Measurements from ENCODE around the gene PLCD3. TPM values are rescaled to one million over a fixed set of nuclear protein-coding genes. Genes with fewer than 3 reads are reported as not detected.

The PLCD3 gene
- total RNA-seq, 4 donors from 2014 or later = 35.4 to 68.4 (median 44.2) TPM

GRCh38 chr17:45104497-45104896, 27.8 kb downstream of the PLCD3 start:
- ATAC-seq (ENCODE audit: low FRiP score) (no peak), DNase-seq (ENCODE audit: low spot score) (no peak)
- TF ChIP-seq CTCF (IDR thresholded peaks at IDR 0.05) = no peak

GRCh38 chr17:45104029-45104428, 28.3 kb downstream of the PLCD3 start:
- DNase-seq (ENCODE audit: low spot score) (no peak), ATAC-seq (ENCODE audit: low FRiP score) (no peak)
- no peak for TF ChIP-seq CTCF (IDR thresholded peaks at IDR 0.05)

GRCh38 chr17:45103269-45103795, 29.0 kb downstream of the PLCD3 start:
- DNase-seq (ENCODE audit: low spot score) (no peak), ATAC-seq (ENCODE audit: low FRiP score) (no peak)
- TF ChIP-seq CTCF (IDR thresholded peaks at IDR 0.05) = no peak

- no peak for TF ChIP-seq CTCF (IDR thresholded peaks at IDR 0.05)
- no peak for DNase-seq (ENCODE audit: low spot score)
- ATAC-seq (ENCODE audit: low FRiP score) = no peak
These were observed 29.5 kb downstream of the PLCD3 start for GRCh38 chr17:45102856-45103255.

GRCh38 chr17:45101883-45102811, 30.2 kb downstream of the PLCD3 start:
- no peak for TF ChIP-seq CTCF (IDR thresholded peaks at IDR 0.05)
- DNase-seq (ENCODE audit: low spot score) (no peak), ATAC-seq (ENCODE audit: low FRiP score) (peak; percentile 29)

- no peak for TF ChIP-seq CTCF (IDR thresholded peaks at IDR 0.05)
- ATAC-seq (ENCODE audit: low FRiP score) = no peak
- DNase-seq (ENCODE audit: low spot score) = no peak
These were observed 30.8 kb downstream of the PLCD3 start for GRCh38 chr17:45101546-45101882.
